CD4-positive, CD25-positive, alpha-beta regulatory T cell (primary cell): ENCODE measurements around the gene RPS10. TPM values are rescaled to one million over a fixed set of nuclear protein-coding genes. Genes with fewer than 3 reads are reported as not detected.
A peak's percentile ranks its signal among the peaks of the same experiment; 100 is the strongest.

ENCODE experiments used
- ATAC-seq, 2 donors: fragments of 150-1000 bp; cut with Tn5 transposase; one replicate each; pipeline ENCODE4 v1.10.0; 2021; ENCODE audit warnings: low read depth in 2 of 2, moderate number of reproducible peaks in 2 of 2, moderate library complexity in 1 of 2
- DNase-seq, 3 donors: peaks; one replicate each; pipeline versions ENCODE4 v3.0.0 to v3.0.0-alpha.2; 2012 to 2022; ENCODE audit warnings: mixed read lengths in 1 of 3
- H3K27ac ChIP-seq: one replicate; pipeline ENCODE4 v1.7.0; 2013; ENCODE audit warnings: mild to moderate bottlenecking, low read length; ENCODE audit not compliant: insufficient read depth, poor library complexity, severe bottlenecking
- H3K27me3 ChIP-seq: one replicate; pipeline ENCODE4 v1.7.0; 2013; ENCODE audit warnings: low read length; ENCODE audit not compliant: control insufficient read depth, insufficient read depth
- H3K36me3 ChIP-seq: one replicate; pipeline ENCODE4 v1.7.0; 2013; ENCODE audit warnings: mild to moderate bottlenecking, low read length, moderate library complexity; ENCODE audit not compliant: control insufficient read depth, insufficient read depth
- H3K4me1 ChIP-seq: 2 replicates; pipeline ENCODE4 v1.7.0; 2013; ENCODE audit warnings: mild to moderate bottlenecking, low read length; ENCODE audit not compliant: insufficient read depth, control insufficient read depth, poor library complexity, severe bottlenecking
- H3K4me3 ChIP-seq: one replicate; pipeline ENCODE4 v1.7.0; 2013; ENCODE audit warnings: low read depth, mild to moderate bottlenecking, low read length, moderate library complexity
- H3K9me3 ChIP-seq, 2 experiments: 1 replicate in 1 of 2; 2 replicates in 1 of 2; pipeline ENCODE4 v1.7.0; 2013; ENCODE audit warnings: low read length in 2 of 2, mild to moderate bottlenecking in 1 of 2, moderate library complexity in 1 of 2; ENCODE audit not compliant: control insufficient read depth in 2 of 2
- H3K27ac Mint-ChIP-seq, 3 donors: one replicate each; pipeline ENCODE4 v1.8.0; 2020 to 2022; ENCODE audit warnings: mild to moderate bottlenecking in 3 of 3, mixed read lengths in 3 of 3, moderate library complexity in 2 of 3
- H3K27me3 Mint-ChIP-seq: one replicate; pipeline ENCODE4 v1.8.0; 2022; ENCODE audit warnings: mild to moderate bottlenecking, mixed read lengths
- H3K36me3 Mint-ChIP-seq: one replicate; pipeline ENCODE4 v1.8.0; 2020; ENCODE audit warnings: mixed read lengths
- H3K4me1 Mint-ChIP-seq, 4 donors: one replicate each; pipeline ENCODE4 v1.8.0; 2020 to 2022; ENCODE audit warnings: mixed read lengths in 4 of 4, mild to moderate bottlenecking in 1 of 4
- H3K4me3 Mint-ChIP-seq, 4 donors: one replicate each; pipeline ENCODE4 v1.8.0; 2020 to 2022; ENCODE audit warnings: mild to moderate bottlenecking in 4 of 4, mixed read lengths in 4 of 4, moderate library complexity in 3 of 4
- H3K9me3 Mint-ChIP-seq, 7 donors: one replicate each; pipeline ENCODE4 v1.8.0; 2020 to 2022; ENCODE audit warnings: mixed read lengths in 7 of 7, mild to moderate bottlenecking in 3 of 7, moderate library complexity in 2 of 7
- polyA plus RNA-seq, 4 donors: library from polyadenylated mRNA; unstranded; fragments of 300-500 nt; fragmentation: Illumina TruSeq; gene quantifications; one replicate each; pipeline ENCODE4 v1.2.3, GENCODE V29; 2021
- total RNA-seq: library from RNA; stranded (reverse); gene quantifications from one replicate; pipeline ENCODE4 v1.2.3, GENCODE V29; 2022

Gene RPS10
- total RNA-seq (1,546 TPM), polyA plus RNA-seq (1,000 to 10,000 TPM; 1,432 to 2,034 (median 1,717) TPM)

GRCh38 chr6:34425498-34426410, at the start of gene RPS10:
Gene RPS10 (minus strand): TSS chr6:34426069. CDS start chr6:34425221, 848 bp downstream.
- H3K27me3 Mint-ChIP-seq = no peaks in the 10 kb centered on the region
- no peaks in the 10 kb centered on the region for H3K9me3 ChIP-seq
- no peaks in the 10 kb centered on the region for H3K27me3 ChIP-seq
- peak within 1 kb of the TSS; percentile 94 for H3K4me3 ChIP-seq
- H3K4me1 Mint-ChIP-seq = peaks cover 5 to 41% (median 27%) of the 10 kb centered on the region in 4 donors
- peaks cover 39% of the 10 kb centered on the region for H3K36me3 ChIP-seq
- H3K27ac Mint-ChIP-seq = peak within 1 kb of the TSS; percentile 95 to 99 (median 97)
- H3K9me3 Mint-ChIP-seq = no peaks in the 10 kb centered on the region
- ATAC-seq = peak; percentile 94 to 97
- DNase-seq = peak; percentile 86 to 92 (median 88)
- H3K27ac ChIP-seq = peak within 1 kb of the TSS; percentile 85
- H3K36me3 Mint-ChIP-seq = peaks cover 14% of the 10 kb centered on the region
- H3K4me1 ChIP-seq = peaks cover 23% of the 10 kb centered on the region
- peak within 1 kb of the TSS; percentile 90 to 100 (median 98) for H3K4me3 Mint-ChIP-seq

GRCh38 chr6:34475238-34475682, 49.4 kb upstream of the RPS10 start:
- no peak for ATAC-seq

GRCh38 chr6:34474754-34475153, 48.9 kb upstream of the RPS10 start:
- H3K27ac ChIP-seq = no peak overlapping the region
- no peak for ATAC-seq
- H3K4me1 ChIP-seq = no peaks in the 10 kb centered on the region
- H3K27ac Mint-ChIP-seq = no peak overlapping the region
- no peaks in the 10 kb centered on the region for H3K9me3 ChIP-seq
- peaks cover 6% of the 10 kb centered on the region for H3K36me3 Mint-ChIP-seq
- peaks cover 0 to 3% (median 0%) of the 10 kb centered on the region in 7 donors for H3K9me3 Mint-ChIP-seq
- no peak for DNase-seq
- H3K36me3 ChIP-seq = no peaks in the 10 kb centered on the region
- no peak overlapping the region for H3K4me3 Mint-ChIP-seq
- no peak overlapping the region for H3K4me3 ChIP-seq
- peaks cover 20% of the 10 kb centered on the region for H3K27me3 Mint-ChIP-seq
- no peaks in the 10 kb centered on the region for H3K4me1 Mint-ChIP-seq
- no peaks in the 10 kb centered on the region for H3K27me3 ChIP-seq

More at GRCh38 chr6:34475238-34475682, 49.4 kb upstream of the RPS10 start:
- no peak overlapping the region for H3K27ac Mint-ChIP-seq
- peaks cover 0 to 3% (median 0%) of the 10 kb centered on the region in 7 donors for H3K9me3 Mint-ChIP-seq
- Histone ChIP-seq H3K27ac (no peak overlapping the region), H3K36me3 (no peaks in the 10 kb centered on the region), H3K27me3 (no peaks in the 10 kb centered on the region), H3K4me3 (no peak overlapping the region), H3K9me3 (no peaks in the 10 kb centered on the region), H3K4me1 (no peaks in the 10 kb centered on the region)
- H3K27me3 Mint-ChIP-seq = peaks cover 22% of the 10 kb centered on the region
- DNase-seq = no peak
- peaks cover 6% of the 10 kb centered on the region for H3K36me3 Mint-ChIP-seq
- no peak overlapping the region for H3K4me3 Mint-ChIP-seq
- H3K4me1 Mint-ChIP-seq = no peaks in the 10 kb centered on the region

GRCh38 chr6:34473967-34474366, 48.1 kb upstream of the RPS10 start:
- ATAC-seq (no peak), DNase-seq (no peak)
- Histone ChIP-seq H3K27me3 (no peaks in the 10 kb centered on the region), H3K27ac (no peak overlapping the region), H3K9me3 (no peaks in the 10 kb centered on the region), H3K4me1 (no peaks in the 10 kb centered on the region), H3K36me3 (no peaks in the 10 kb centered on the region), H3K4me3 (no peak overlapping the region)
- H3K27ac Mint-ChIP-seq = peak overlapping the region in 1 of 3 donors; percentile 7
- H3K4me3 Mint-ChIP-seq = no peak overlapping the region
- peaks cover 0 to 3% (median 0%) of the 10 kb centered on the region in 7 donors for H3K9me3 Mint-ChIP-seq
- no peaks in the 10 kb centered on the region for H3K4me1 Mint-ChIP-seq
- H3K36me3 Mint-ChIP-seq = peaks cover 6% of the 10 kb centered on the region
- peaks cover 28% of the 10 kb centered on the region for H3K27me3 Mint-ChIP-seq

- Mint-ChIP-seq H3K36me3 (peaks cover 6% of the 10 kb centered on the region), H3K9me3 (peaks cover 0 to 3% (median 0%) of the 10 kb centered on the region in 7 donors), H3K27ac (no peak overlapping the region), H3K27me3 (peaks cover 25% of the 10 kb centered on the region), H3K4me1 (no peaks in the 10 kb centered on the region), H3K4me3 (no peak overlapping the region)
- no peaks in the 10 kb centered on the region for H3K4me1 ChIP-seq
- no peak overlapping the region for H3K27ac ChIP-seq
- H3K36me3 ChIP-seq = no peaks in the 10 kb centered on the region
- DNase-seq (no peak), ATAC-seq (no peak)
- H3K27me3 ChIP-seq = no peaks in the 10 kb centered on the region
- H3K9me3 ChIP-seq = no peaks in the 10 kb centered on the region
- no peak overlapping the region for H3K4me3 ChIP-seq
These were observed 46.6 kb upstream of the RPS10 start for GRCh38 chr6:34472425-34472824.

- Histone ChIP-seq H3K27me3 (no peaks in the 10 kb centered on the region), H3K27ac (no peak overlapping the region), H3K4me3 (no peak overlapping the region), H3K4me1 (peaks cover 3% of the 10 kb centered on the region), H3K9me3 (no peaks in the 10 kb centered on the region), H3K36me3 (no peaks in the 10 kb centered on the region)
- H3K27ac Mint-ChIP-seq = no peak overlapping the region
- ATAC-seq (no peak), DNase-seq (no peak)
- H3K4me1 Mint-ChIP-seq = peaks cover 0 to 7% (median under 1%) of the 10 kb centered on the region in 4 donors
- H3K27me3 Mint-ChIP-seq = peaks cover 39% of the 10 kb centered on the region
- peaks cover 6% of the 10 kb centered on the region for H3K36me3 Mint-ChIP-seq
- H3K9me3 Mint-ChIP-seq = peaks cover 0 to 3% (median 0%) of the 10 kb centered on the region in 7 donors
- H3K4me3 Mint-ChIP-seq = no peak overlapping the region
These were observed 43.6 kb upstream of the RPS10 start for GRCh38 chr6:34469499-34469898.

GRCh38 chr6:34468378-34468892, 42.6 kb upstream of the RPS10 start:
- peaks cover 0 to 7% (median under 1%) of the 10 kb centered on the region in 4 donors for H3K4me1 Mint-ChIP-seq
- no peaks in the 10 kb centered on the region for H3K36me3 ChIP-seq
- H3K27ac Mint-ChIP-seq = no peak overlapping the region
- H3K27me3 Mint-ChIP-seq = peaks cover 37% of the 10 kb centered on the region
- H3K4me1 ChIP-seq = peaks cover 3% of the 10 kb centered on the region
- H3K27ac ChIP-seq = no peak overlapping the region
- H3K9me3 Mint-ChIP-seq = peaks cover 0 to 2% (median 0%) of the 10 kb centered on the region in 7 donors
- no peaks in the 10 kb centered on the region for H3K36me3 Mint-ChIP-seq
- H3K9me3 ChIP-seq = no peaks in the 10 kb centered on the region
- no peak overlapping the region for H3K4me3 Mint-ChIP-seq
- no peak overlapping the region for H3K4me3 ChIP-seq
- peak in 1 of 2 donors; percentile 31 for ATAC-seq
- peaks cover 4% of the 10 kb centered on the region for H3K27me3 ChIP-seq
- no peak for DNase-seq
